Hepatocyte (in vitro differentiated cells): ENCODE results near the gene HECW1.

Experiments
- CTCF ChIP-seq: fragments of 200-600 bp; sonication (generic); IDR thresholded peaks from 2 replicates; pipeline ENCODE4 v1.5.1; 2016; ENCODE audit warnings: antibody characterized with exemption, mild to moderate bottlenecking; ENCODE audit not compliant: poor library complexity
- EZH2 ChIP-seq: fragments of 200-600 bp; sonication (generic); IDR thresholded peaks from 2 replicates; pipeline ENCODE4 v1.6.1; 2016; ENCODE audit warnings: antibody characterized with exemption, mild to moderate bottlenecking, borderline replicate concordance
- EZH2phosphoT487 ChIP-seq: fragments of 200-600 bp; sonication (generic); IDR thresholded peaks from one replicate; pipeline ENCODE4 v1.6.1; 2018; ENCODE audit warnings: antibody characterized with exemption, mild to moderate bottlenecking, low read depth, moderate library complexity; ENCODE audit not compliant: unreplicated experiment, severe bottlenecking

- TF ChIP-seq EZH2 (no peak), CTCF (no peak), EZH2phosphoT487 (no peak)
These were observed 355.4 kb downstream of the HECW1 start for GRCh38 chr7:43467846-43468245.
